ENCODE measurements around the gene CFAP410. TPM values are rescaled to one million over a fixed set of nuclear protein-coding genes. Genes with fewer than 3 reads are reported as not detected.

CFAP410 gene
- total RNA-seq = 10 to 100 TPM; 23.8 to 44.8 (median 26.0) TPM

DNA sequence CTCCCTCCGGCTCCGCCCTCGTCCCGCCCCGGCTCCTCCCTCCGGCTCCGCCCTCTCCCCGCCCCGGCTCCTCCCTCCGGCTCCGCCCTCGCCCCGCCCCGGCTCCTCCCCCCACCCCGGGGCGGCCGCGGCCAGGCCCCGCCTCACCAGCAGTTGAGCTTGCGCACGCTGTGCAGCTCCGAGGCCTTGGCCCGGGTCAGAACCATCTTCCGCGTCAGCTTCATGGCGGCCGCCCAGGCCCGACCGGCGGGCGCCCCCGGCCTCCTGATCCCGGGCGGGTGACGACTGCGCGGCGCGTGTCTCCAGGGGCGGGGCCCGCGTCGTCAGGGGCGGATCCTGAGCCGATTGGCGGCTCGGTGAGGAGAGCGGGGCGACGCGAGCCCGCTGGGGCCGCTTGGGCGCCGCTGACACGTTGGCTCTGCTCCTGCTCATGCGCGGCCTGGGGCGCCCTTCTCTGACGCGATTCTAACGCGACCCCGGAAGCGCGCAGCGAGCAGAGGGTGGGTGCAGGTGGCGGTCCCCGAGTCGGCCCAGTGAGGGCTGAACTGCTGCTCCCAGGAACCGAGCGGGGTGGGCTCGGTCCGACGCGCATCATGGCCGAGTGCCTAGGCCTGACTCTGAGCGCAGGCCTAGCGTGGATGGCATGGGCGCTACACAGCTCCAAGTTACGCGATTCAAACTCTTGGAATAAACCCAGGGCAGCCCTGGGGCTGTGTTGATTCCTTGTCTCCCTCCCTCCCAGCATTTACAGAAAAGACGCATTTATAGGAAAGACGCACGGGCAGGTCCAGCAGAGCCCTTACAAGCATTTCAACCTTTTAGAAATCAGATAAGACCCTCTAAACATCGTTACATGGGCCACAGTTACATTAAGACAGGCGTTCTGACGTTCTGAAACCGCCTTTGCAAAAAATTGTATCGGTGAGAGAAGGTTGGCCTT, at the start of gene CFAP410:
Gene CFAP410, minus strand, starts transcription at position 420 of the 940 bp plus-strand sequence. Its CDS starts 196 bp downstream, at position 224.
- Histone ChIP-seq H3K9me3 (no peaks in the 10 kb centered on the region), H3K27me3 (no peaks in the 10 kb centered on the region), H3K4me3 (peak within 1 kb of the TSS; percentile 57 to 78), H3K27ac (peak within 1 kb of the TSS; percentile 95 to 96), H3K36me3 (no peaks in the 10 kb centered on the region), H3K4me1 (peaks cover 0 to 9% of the 10 kb centered on the region in 2 donors)
- DNase-seq = peak; percentile 92 to 96
- TF ChIP-seq CTCF (IDR thresholded peaks at IDR 0.05) (peak in 2 of 4 experiments; percentile 8 to 27), POLR2A (IDR thresholded peaks at IDR 0.05) (peak; percentile 54 to 95)
- intact Hi-C loops (cut with DNase I; ENCODE audit: low total_unique reads) = no loop called here

DNA sequence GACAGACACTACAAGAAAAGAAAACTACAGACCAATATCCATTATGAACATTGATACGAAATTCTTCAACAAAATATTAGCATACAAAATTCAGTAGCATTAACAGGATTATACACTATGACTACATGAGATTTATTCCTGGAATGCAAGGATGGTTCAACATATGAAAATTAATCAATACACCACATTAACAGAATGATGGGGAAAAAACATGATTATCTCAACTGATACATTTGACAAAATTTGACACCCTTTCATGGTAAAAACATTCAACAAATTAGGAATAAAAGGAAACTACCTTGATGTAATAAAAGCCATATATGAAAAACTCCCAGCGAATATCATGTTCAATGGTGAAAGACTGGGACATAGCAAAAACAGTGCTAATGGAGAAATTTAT, 45.8 kb upstream of the CFAP410 start:
- H3K9me3 ChIP-seq = peaks cover 0 to 22% of the 10 kb centered on the region in 2 donors
- no peak for TF ChIP-seq CTCF (IDR thresholded peaks at IDR 0.05)
- no peak for TF ChIP-seq POLR2A (IDR thresholded peaks at IDR 0.05)

DNA sequence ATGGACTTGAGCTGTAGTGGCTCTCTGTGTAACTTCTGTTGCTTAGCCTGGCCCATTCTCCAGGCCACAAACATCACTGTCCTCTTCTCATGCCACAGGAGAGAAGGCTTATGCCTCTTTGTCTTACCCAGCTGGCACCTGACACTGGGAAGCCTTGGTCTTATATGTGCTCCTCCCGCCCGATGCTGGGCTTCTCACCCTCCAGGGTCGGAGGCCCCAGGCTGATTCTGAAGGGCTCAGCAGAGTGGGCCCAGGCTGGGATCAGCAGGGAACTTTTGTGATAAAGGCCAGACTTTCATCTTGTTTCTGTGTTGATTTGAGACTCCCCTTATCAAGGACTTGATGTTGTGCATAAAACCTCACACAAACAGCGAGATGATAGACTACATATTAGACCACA, 44.0 kb upstream of the CFAP410 start:
- H3K4me3 ChIP-seq = no peak overlapping the region
- no peak overlapping the region for H3K27ac ChIP-seq
- DNase-seq = no peak
- H3K27me3 ChIP-seq = no peaks in the 10 kb centered on the region
- peaks cover 0 to 22% of the 10 kb centered on the region in 2 donors for H3K9me3 ChIP-seq
- no peaks in the 10 kb centered on the region for H3K36me3 ChIP-seq
- intact Hi-C loops (cut with DNase I; ENCODE audit: low total_unique reads) = no loop called here
- no peaks in the 10 kb centered on the region for H3K4me1 ChIP-seq
- TF ChIP-seq CTCF (IDR thresholded peaks at IDR 0.05) (no peak), POLR2A (IDR thresholded peaks at IDR 0.05) (no peak)

More for the DNA sequence above, 45.8 kb upstream of the CFAP410 start:
- intact Hi-C loops (cut with DNase I; ENCODE audit: low total_unique reads) = no loop called here
- Histone ChIP-seq H3K27ac (no peak overlapping the region), H3K27me3 (no peaks in the 10 kb centered on the region), H3K4me1 (no peaks in the 10 kb centered on the region), H3K4me3 (no peak overlapping the region), H3K36me3 (no peaks in the 10 kb centered on the region)
- no peak for DNase-seq

DNA sequence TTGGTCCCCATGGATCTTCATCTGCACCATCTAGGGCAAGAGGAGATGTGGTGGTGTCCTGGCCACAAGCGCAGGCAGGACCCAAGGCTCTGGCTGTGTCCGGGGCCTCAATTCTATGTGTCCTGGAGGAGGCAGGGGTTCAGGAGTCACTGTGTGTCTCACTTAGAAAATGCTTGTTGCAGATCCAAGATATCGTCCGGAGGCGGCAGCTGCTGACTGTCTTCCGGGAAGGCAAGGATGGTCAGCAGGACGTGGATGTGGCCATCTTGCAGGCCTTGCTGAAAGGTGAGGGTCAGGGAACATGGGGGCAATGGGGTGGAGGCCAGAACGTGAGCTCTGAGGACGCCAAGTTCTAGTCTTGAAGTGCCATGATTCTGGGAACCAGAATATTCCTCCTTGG, 43.3 kb upstream of the CFAP410 start:
- no peak overlapping the region for H3K4me3 ChIP-seq
- peaks cover 0 to 19% of the 10 kb centered on the region in 2 donors for H3K9me3 ChIP-seq
- H3K36me3 ChIP-seq = no peaks in the 10 kb centered on the region
- intact Hi-C loops (cut with DNase I; ENCODE audit: low total_unique reads) = no loop called here
- DNase-seq = no peak
- no peak overlapping the region for H3K27ac ChIP-seq
- no peaks in the 10 kb centered on the region for H3K4me1 ChIP-seq
- TF ChIP-seq POLR2A (IDR thresholded peaks at IDR 0.05) (no peak), CTCF (IDR thresholded peaks at IDR 0.05) (no peak)
- H3K27me3 ChIP-seq = no peaks in the 10 kb centered on the region

DNA sequence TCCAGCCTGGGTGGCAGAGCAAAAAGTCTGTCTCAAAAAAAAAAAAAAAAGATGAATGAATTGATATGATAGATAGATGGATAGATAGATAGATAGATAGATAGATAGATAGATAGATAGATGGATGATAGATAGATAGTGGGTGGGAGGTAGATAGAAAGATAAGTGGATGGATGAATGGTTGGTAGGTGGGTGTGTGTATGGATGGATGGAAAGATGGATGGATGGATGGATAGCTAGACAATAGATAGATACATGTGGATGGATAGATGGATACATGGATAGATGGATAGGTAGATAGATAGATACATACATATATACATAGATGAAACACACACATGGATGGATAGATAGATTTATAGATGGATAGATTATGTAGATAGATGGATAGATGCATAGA, 42.7 kb upstream of the CFAP410 start:
- Histone ChIP-seq H3K4me1 (no peaks in the 10 kb centered on the region), H3K27ac (no peak overlapping the region), H3K36me3 (no peaks in the 10 kb centered on the region), H3K4me3 (no peak overlapping the region), H3K9me3 (peaks cover 0 to 15% of the 10 kb centered on the region in 2 donors), H3K27me3 (no peaks in the 10 kb centered on the region)
- no peak for DNase-seq
- intact Hi-C loops (cut with DNase I; ENCODE audit: low total_unique reads) = no loop called here
- TF ChIP-seq POLR2A (IDR thresholded peaks at IDR 0.05) (no peak), CTCF (IDR thresholded peaks at IDR 0.05) (no peak)

Data from uterus (tissue), 4 donors.